Bronchial epithelial cell (primary cell): Measurements from ENCODE around the gene MAST4. TPM values are rescaled to one million over a fixed set of nuclear protein-coding genes. Genes with fewer than 3 reads are reported as not detected.

Experiments used
- DNase-seq: peaks from one replicate; pipeline ENCODE4 v3.0.0-alpha.2; 2010; ENCODE audit warnings: low read depth
- FAIRE-seq: peaks from 2 replicates; lab custom pipeline; 2011; peaks lifted over from hg19 to GRCh38; lab: Jason Lieb, UNC
- H3K27me3 ChIP-seq: 2 replicates; pipeline ENCODE4 v1.5.1; 2011; ENCODE audit warnings: low read length; ENCODE audit not compliant: control insufficient read depth, insufficient read depth
- H3K36me3 ChIP-seq: 2 replicates; pipeline ENCODE4 v1.5.1; 2011; ENCODE audit warnings: low read length; ENCODE audit not compliant: control insufficient read depth, insufficient read depth
- H3K4me3 ChIP-seq: 2 replicates; pipeline ENCODE4 v1.5.1; 2011; ENCODE audit warnings: mild to moderate bottlenecking, low read depth, low read length, control low read depth
- CTCF ChIP-seq: IDR thresholded peaks from 2 replicates; pipeline ENCODE4 v1.5.1; 2011; ENCODE audit warnings: mild to moderate bottlenecking, moderate library complexity, low read length, control low read depth, inconsistent platforms; ENCODE audit not compliant: insufficient read depth, severe bottlenecking
- total RNA-seq: library from RNA; depleted of rRNA; stranded (reverse); fragments of >200 nt; gene quantifications from 2 replicates; pipeline ENCODE4 v1.2.1, GENCODE V29; 2014

The MAST4 gene
- total RNA-seq, 1 donor from 2014 or later = 10.3 TPM

- FAIRE-seq = no peak
- no peak for TF ChIP-seq CTCF
- no peaks in the 10 kb centered on the region for H3K27me3 ChIP-seq
- H3K36me3 ChIP-seq = no peaks in the 10 kb centered on the region
- H3K4me3 ChIP-seq = no peak overlapping the region
- DNase-seq = no peak
Observed at GRCh38 chr5:67192719-67193438, 596.7 kb downstream of the MAST4 start.

- DNase-seq = no peak
- H3K36me3 ChIP-seq = no peaks in the 10 kb centered on the region
- no peak overlapping the region for H3K4me3 ChIP-seq
- H3K27me3 ChIP-seq = no peaks in the 10 kb centered on the region
- no peak for TF ChIP-seq CTCF
- FAIRE-seq = no peak
Observed at GRCh38 chr5:67193439-67193807, 597.2 kb downstream of the MAST4 start.

GRCh38 chr5:67194166-67194565 lies 598.0 kb downstream of the MAST4 start:
- no peak for FAIRE-seq
- TF ChIP-seq CTCF = no peak
- Histone ChIP-seq H3K27me3 (no peaks in the 10 kb centered on the region), H3K4me3 (no peak overlapping the region), H3K36me3 (no peaks in the 10 kb centered on the region)
- no peak for DNase-seq

GRCh38 chr5:67195406-67196275 lies 599.4 kb downstream of the MAST4 start:
- DNase-seq (no peak), FAIRE-seq (no peak)
- H3K4me3 ChIP-seq = no peak overlapping the region
- no peaks in the 10 kb centered on the region for H3K36me3 ChIP-seq
- H3K27me3 ChIP-seq = no peaks in the 10 kb centered on the region
- no peak for TF ChIP-seq CTCF

- Histone ChIP-seq H3K4me3 (no peak within 1 kb of the TSS), H3K27me3 (no peaks in the 10 kb centered on the region), H3K36me3 (no peaks in the 10 kb centered on the region)
- no peak for TF ChIP-seq CTCF
- FAIRE-seq (no peak), DNase-seq (no peak)
Observed at GRCh38 chr5:67196537-67197059, 600.4 kb downstream of the MAST4 start, which contains the start of gene CD180. Gene CD180, minus strand, starts transcription at chr5:67196799. Its CDS starts 158 bp downstream, at chr5:67196641.
